Keratinocyte (primary cell): ENCODE data around the gene MTA2. TPM values are rescaled to one million over a fixed set of nuclear protein-coding genes. Genes with fewer than 3 reads are reported as not detected.

Experiments used
- DNase-seq: peaks from one replicate; pipeline ENCODE4 v3.0.0-alpha.2; 2011; ENCODE audit warnings: low read depth, missing footprints, low spot score
- FAIRE-seq: peaks from 2 replicates; lab custom pipeline; 2011; peaks lifted over from hg19 to GRCh38; lab: Jason Lieb, UNC
- H2AFZ ChIP-seq: 2 replicates; pipeline ENCODE4 v1.6.0; 2012; ENCODE audit warnings: low read length, control low read depth, inconsistent platforms; ENCODE audit not compliant: control insufficient read depth
- H3K27ac ChIP-seq: 2 replicates; pipeline ENCODE4 v1.5.1; 2011; ENCODE audit warnings: low read length; ENCODE audit not compliant: control insufficient read depth, insufficient read depth
- H3K27me3 ChIP-seq: 3 replicates; pipeline ENCODE4 v1.6.0; 2011; ENCODE audit warnings: low read length; ENCODE audit not compliant: control insufficient read depth, insufficient read depth; ENCODE audit errors: extremely low read depth
- H3K36me3 ChIP-seq, 2 experiments: 2 replicates in 1 of 2; 3 replicates in 1 of 2; pipeline ENCODE4 v1.5.1; 2011; ENCODE audit warnings: low read length in 2 of 2, mild to moderate bottlenecking in 1 of 2; ENCODE audit not compliant: control insufficient read depth in 2 of 2, insufficient read depth in 2 of 2; ENCODE audit errors: extremely low read depth in 1 of 2
- H3K4me1 ChIP-seq: 3 replicates; pipeline ENCODE4 v1.5.1; 2011; ENCODE audit warnings: low read length; ENCODE audit not compliant: control insufficient read depth, insufficient read depth; ENCODE audit errors: extremely low read depth
- H3K4me2 ChIP-seq: 3 replicates; pipeline ENCODE4 v1.6.0; 2011; ENCODE audit warnings: low read depth, low read length; ENCODE audit not compliant: control insufficient read depth, insufficient read depth; ENCODE audit errors: extremely low read depth
- H3K4me3 ChIP-seq, 3 experiments: fragments of 200-600 bp in 1 of 3; sonication (generic) in 1 of 3; 2 replicates in 2 of 3; 3 replicates in 1 of 3; pipeline ENCODE4 v1.5.1; 2011 to 2016; ENCODE audit warnings: low read length in 3 of 3, mild to moderate bottlenecking in 3 of 3, control low read depth in 2 of 3, inconsistent platforms in 1 of 3, low read depth in 1 of 3, mixed read lengths in 1 of 3, mixed run types in 1 of 3, moderate library complexity in 1 of 3; ENCODE audit not compliant: control insufficient read depth in 2 of 3, insufficient read depth in 2 of 3; ENCODE audit errors: extremely low read depth in 1 of 3
- H3K79me2 ChIP-seq: 2 replicates; pipeline ENCODE4 v1.6.0; 2012; ENCODE audit warnings: low read length; ENCODE audit not compliant: control insufficient read depth, insufficient read depth
- H3K9ac ChIP-seq: 3 replicates; pipeline ENCODE4 v1.6.0; 2011; ENCODE audit warnings: low read length; ENCODE audit not compliant: control insufficient read depth, insufficient read depth; ENCODE audit errors: extremely low read depth
- H3K9me1 ChIP-seq: 3 replicates; pipeline ENCODE4 v1.6.0; 2011; ENCODE audit warnings: low read length; ENCODE audit not compliant: control insufficient read depth, insufficient read depth; ENCODE audit errors: extremely low read depth
- H3K9me3 ChIP-seq: 2 replicates; pipeline ENCODE4 v1.5.1; 2012; ENCODE audit warnings: low read depth, low read length; ENCODE audit not compliant: control insufficient read depth
- H4K20me1 ChIP-seq: 3 replicates; pipeline ENCODE4 v1.6.0; 2011; ENCODE audit warnings: low read length; ENCODE audit not compliant: control insufficient read depth, insufficient read depth; ENCODE audit errors: extremely low read depth
- EZH2 ChIP-seq: IDR thresholded peaks from one replicate; pipeline ENCODE4 v1.6.1; 2012; ENCODE audit warnings: inconsistent platforms, mild to moderate bottlenecking, low read length, moderate library complexity
- dilution Hi-C: fragments of 300-500 bp; cut with MboI; formaldehyde crosslinking; loops from one replicate; pipeline ENCODE4 v1.7.0; 2020; ENCODE audit warnings: low sequenced_read_pairs; ENCODE audit not compliant: extremely low pct_ligation_motif_present
- polyA plus RNA-seq, 5 experiments: library from polyadenylated mRNA; depleted of rRNA in 3 of 5; stranded (reverse) in 3 of 5; stranded (forward) in 1 of 5; unstranded in 1 of 5; fragments of >200 nt; gene quantifications; 1 replicate in 1 of 5; 2 replicates in 3 of 5; 3 replicates in 1 of 5; pipeline versions ENCODE4 v1.2.1 to v1.2.3, GENCODE V29; 2011 to 2012; ENCODE audit warnings: missing spikeins in 2 of 5, low read depth in 1 of 5, low replicate concordance in 1 of 5
- TF ChIP-seq, protein P1 (sequence below), 3 experiments: IDR thresholded peaks in 1 of 3; conservative IDR thresholded peaks in 1 of 3; optimal IDR thresholded peaks in 1 of 3; 2 replicates in 2 of 3; 3 replicates in 1 of 3; pipeline versions ENCODE3 to v1.5.1; 2011; ENCODE audit warnings: low read length in 3 of 3, mild to moderate bottlenecking in 3 of 3, moderate library complexity in 2 of 3, control low read depth in 1 of 3, inconsistent platforms in 1 of 3; ENCODE audit not compliant: insufficient read depth in 2 of 3; ENCODE audit errors: extremely low read depth in 1 of 3

MTA2 gene
- polyA plus RNA-seq, 1 donor (not counting 4 experiments of a cell fraction or from before 2014, with no cell fraction given), result 39.7 TPM

DNA sequence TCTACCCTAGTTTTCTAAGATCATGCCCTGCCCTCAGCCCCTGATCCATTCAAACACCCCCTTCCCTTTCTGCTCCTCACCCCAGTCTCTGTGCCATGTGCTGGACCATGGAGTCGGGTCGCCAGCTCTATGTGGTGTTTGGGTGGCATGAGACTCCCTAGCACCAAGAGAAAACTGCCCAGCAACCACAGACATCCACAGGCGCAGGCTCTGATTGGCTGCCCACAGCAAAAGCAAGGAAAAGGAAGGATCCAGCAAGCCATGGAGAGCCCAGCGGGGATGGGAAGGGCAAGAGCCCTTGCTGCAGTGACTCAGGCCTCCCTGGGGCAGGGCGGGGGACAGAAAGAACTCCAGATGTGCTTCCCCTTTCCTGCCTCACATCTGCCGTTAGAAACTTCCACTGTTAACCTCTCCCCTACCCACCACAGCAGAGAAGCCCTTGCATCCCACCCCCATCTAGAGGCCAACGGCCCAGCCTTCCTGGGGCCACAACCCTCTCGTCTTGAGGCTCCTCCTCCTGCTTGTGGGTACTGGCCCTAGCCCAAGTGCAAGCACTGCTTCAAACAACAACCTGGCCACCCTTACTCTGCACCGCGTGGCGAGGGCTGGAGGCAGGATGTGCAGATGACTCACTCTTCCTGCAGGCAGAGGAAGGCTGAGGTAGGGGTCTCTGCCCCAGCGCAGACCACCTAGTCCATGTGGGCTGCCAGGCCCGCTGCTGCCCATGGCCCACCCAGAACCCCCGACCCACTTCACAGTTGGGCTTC lies 45.4 kb downstream of the MTA2 start:
- H3K4me3 ChIP-seq, result peak overlapping the region; percentile 17 to 43 (median 40)
- peaks cover 6% of the 10 kb centered on the region for H3K79me2 ChIP-seq
- TF ChIP-seq, protein P1, sequence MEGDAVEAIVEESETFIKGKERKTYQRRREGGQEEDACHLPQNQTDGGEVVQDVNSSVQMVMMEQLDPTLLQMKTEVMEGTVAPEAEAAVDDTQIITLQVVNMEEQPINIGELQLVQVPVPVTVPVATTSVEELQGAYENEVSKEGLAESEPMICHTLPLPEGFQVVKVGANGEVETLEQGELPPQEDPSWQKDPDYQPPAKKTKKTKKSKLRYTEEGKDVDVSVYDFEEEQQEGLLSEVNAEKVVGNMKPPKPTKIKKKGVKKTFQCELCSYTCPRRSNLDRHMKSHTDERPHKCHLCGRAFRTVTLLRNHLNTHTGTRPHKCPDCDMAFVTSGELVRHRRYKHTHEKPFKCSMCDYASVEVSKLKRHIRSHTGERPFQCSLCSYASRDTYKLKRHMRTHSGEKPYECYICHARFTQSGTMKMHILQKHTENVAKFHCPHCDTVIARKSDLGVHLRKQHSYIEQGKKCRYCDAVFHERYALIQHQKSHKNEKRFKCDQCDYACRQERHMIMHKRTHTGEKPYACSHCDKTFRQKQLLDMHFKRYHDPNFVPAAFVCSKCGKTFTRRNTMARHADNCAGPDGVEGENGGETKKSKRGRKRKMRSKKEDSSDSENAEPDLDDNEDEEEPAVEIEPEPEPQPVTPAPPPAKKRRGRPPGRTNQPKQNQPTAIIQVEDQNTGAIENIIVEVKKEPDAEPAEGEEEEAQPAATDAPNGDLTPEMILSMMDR (optimal IDR thresholded peaks at IDR 0.05 in 1 of 3, IDR thresholded peaks at IDR 0.05 in 1 of 3, conservative IDR thresholded peaks at IDR 0.05 in 1 of 3; ENCODE audit: extremely low read depth in 1 of 3, insufficient read depth in 2 of 3, low read length in 3 of 3), result no peak
- no peak for TF ChIP-seq EZH2
- peak overlapping the region; percentile 75 for H3K4me2 ChIP-seq
- peaks cover 2% of the 10 kb centered on the region for H3K9me1 ChIP-seq
- H3K9me3 ChIP-seq, result no peaks in the 10 kb centered on the region
- H3K36me3 ChIP-seq, result peaks cover 9 to 22% of the 10 kb centered on the region in 2 experiments
- dilution Hi-C loops, result no loop called here
- H2AFZ ChIP-seq, result no peak overlapping the region
- peak; percentile 76 for FAIRE-seq
- H3K27me3 ChIP-seq, result no peaks in the 10 kb centered on the region
- H3K4me1 ChIP-seq, result peaks cover 93% of the 10 kb centered on the region
- H4K20me1 ChIP-seq, result peaks cover 7% of the 10 kb centered on the region
- DNase-seq, result peak; percentile 92
- peak overlapping the region; percentile 91 for H3K27ac ChIP-seq
- H3K9ac ChIP-seq, result peak overlapping the region; percentile 43

DNA sequence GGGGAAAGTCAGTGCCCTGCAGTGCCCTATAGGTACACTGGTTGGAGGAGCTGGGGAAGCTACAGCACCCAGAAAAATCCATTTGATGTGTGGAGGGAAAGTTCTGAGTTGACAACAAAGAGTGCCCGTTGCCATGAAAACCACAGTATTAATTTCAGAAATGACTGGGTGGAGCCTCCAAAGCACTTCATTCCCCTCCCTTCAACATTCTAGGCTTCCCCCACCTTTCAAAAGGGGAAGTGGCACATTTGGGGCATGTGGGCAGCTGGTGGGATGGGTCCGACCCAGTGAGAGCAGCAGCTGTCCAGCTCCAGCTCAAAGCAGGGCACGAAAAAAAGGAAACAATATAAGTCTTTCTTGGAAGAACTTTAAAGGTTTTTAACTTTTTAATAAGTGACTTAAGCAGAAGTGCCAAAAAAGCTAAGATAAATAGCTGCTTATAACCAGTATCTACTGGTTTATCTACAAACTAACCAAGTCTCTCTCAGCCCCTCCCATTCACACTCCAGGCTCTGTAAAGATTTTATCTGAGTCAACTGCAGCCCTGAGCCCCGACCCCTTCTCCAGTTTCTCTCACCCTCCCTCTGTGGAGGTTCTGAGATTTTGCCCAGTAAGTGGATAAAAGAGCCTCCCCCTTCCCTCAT lies 46.1 kb downstream of the MTA2 start:
- H3K4me3 ChIP-seq, result peak overlapping the region in 2 of 3 experiments; percentile 3 to 17
- FAIRE-seq (no peak), DNase-seq (no peak)
- peaks cover 7% of the 10 kb centered on the region for H4K20me1 ChIP-seq
- peaks cover 87% of the 10 kb centered on the region for H3K4me1 ChIP-seq
- peaks cover 9 to 22% of the 10 kb centered on the region in 2 experiments for H3K36me3 ChIP-seq
- no peak overlapping the region for H2AFZ ChIP-seq
- peaks cover 6% of the 10 kb centered on the region for H3K79me2 ChIP-seq
- TF ChIP-seq, protein P1 (optimal IDR thresholded peaks at IDR 0.05 in 1 of 3, IDR thresholded peaks at IDR 0.05 in 1 of 3, conservative IDR thresholded peaks at IDR 0.05 in 1 of 3; ENCODE audit: extremely low read depth in 1 of 3, insufficient read depth in 2 of 3, low read length in 3 of 3), result no peak
- TF ChIP-seq EZH2, result no peak
- dilution Hi-C loops, result no loop called here
- peak overlapping the region; percentile 91 for H3K27ac ChIP-seq
- peaks cover 2% of the 10 kb centered on the region for H3K9me1 ChIP-seq
- H3K9ac ChIP-seq, result peak overlapping the region; percentile 43
- peak overlapping the region; percentile 75 for H3K4me2 ChIP-seq
- no peaks in the 10 kb centered on the region for H3K27me3 ChIP-seq
- no peaks in the 10 kb centered on the region for H3K9me3 ChIP-seq
